ENCODE measurements around the gene SESN2. TPM values are rescaled to one million over a fixed set of nuclear protein-coding genes. Genes with fewer than 3 reads are reported as not detected.

Gene SESN2
- total and polyA plus RNA-seq, 5 donors from 2014 or later: 5.0 to 13.9 (median 8.1) TPM

DNA sequence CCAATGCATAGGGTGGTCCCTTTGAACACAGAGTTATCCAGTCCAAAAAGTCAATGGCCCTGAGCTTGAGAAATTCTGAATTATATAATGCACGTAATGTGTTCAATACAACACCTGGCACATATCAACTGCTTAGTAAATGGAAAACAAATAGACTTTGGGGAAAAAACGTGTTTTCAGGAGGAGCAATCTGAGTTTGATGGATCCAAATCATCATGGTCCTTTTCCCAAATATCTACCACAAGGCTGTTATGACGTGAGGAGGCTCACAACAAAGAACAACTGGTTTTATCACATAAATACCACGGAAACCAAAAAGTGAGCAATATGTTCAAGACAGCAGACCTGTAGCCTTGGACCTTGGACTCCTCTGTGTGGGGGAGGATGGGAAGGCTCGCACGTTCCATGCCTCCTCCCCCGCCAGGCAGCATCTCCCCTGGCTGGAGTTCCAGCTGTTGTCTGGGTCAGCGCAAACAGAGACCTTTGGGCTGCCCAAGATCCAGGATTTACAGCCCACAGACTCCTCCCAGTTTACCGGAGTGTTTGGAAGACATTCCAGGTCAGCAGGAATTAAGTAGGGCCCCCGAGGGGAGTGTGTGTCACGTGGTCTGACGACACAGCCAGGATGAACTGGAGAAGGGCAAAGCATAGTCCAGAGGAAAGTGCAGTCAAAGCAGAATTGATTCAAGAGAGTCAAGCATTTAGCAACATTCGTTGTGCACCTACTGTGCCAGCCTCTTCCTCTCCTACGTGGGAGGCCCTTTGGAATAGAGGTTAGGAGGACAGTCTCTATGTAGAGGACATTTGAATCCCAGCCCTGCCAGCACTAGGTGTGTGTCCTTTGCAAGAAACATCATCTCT lies 37.3 kb downstream of the SESN2 start:
- no peaks in the 10 kb centered on the region for H3K4me1 ChIP-seq (ENCODE audit: control insufficient read depth, insufficient read depth, low read length, poor library complexity, severe bottlenecking)
- Mint-ChIP-seq H3K27ac (no peak overlapping the region), H3K9me3 (peaks cover 0 to 2% (median 0%) of the 10 kb centered on the region in 7 donors), H3K4me1 (peaks cover 0 to 2% (median 1%) of the 10 kb centered on the region in 4 donors), H3K4me3 (no peak overlapping the region), H3K36me3 (no peaks in the 10 kb centered on the region), H3K27me3 (peaks cover 10% of the 10 kb centered on the region)
- DNase-seq: no peak
- H3K9me3 ChIP-seq (ENCODE audit: control insufficient read depth in 2 of 2, low read length in 2 of 2): no peaks in the 10 kb centered on the region
- no peak overlapping the region for H3K4me3 ChIP-seq (ENCODE audit: low read depth, low read length)
- no peaks in the 10 kb centered on the region for H3K36me3 ChIP-seq (ENCODE audit: control insufficient read depth, insufficient read depth, low read length)
- no peak for ATAC-seq (ENCODE audit: low read depth in 2 of 2)
- H3K27me3 ChIP-seq (ENCODE audit: control insufficient read depth, insufficient read depth, low read length): no peaks in the 10 kb centered on the region
- no peak overlapping the region for H3K27ac ChIP-seq (ENCODE audit: insufficient read depth, low read length, poor library complexity, severe bottlenecking)

DNA sequence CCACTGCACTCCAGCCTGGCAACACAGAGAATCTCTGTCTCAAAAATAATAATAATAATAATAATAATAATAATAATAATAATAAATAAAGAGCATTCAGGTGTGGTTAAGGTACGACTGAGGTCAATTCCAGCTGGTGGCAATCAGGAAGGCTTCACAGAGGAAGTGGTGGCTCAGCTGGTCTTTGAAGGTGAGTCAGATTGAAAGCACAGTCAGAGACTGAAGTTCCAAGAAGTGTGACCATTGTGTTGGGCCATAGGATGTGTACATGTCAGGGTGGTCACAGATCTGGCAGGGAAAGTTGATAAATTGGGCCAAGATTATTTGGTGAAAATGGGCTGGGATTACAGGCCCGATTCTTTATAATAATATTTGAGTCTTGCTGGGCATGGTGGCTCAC lies 38.5 kb downstream of the SESN2 start:
- H3K9me3 ChIP-seq (ENCODE audit: control insufficient read depth in 2 of 2, low read length in 2 of 2): no peaks in the 10 kb centered on the region
- Mint-ChIP-seq H3K4me3 (no peak overlapping the region), H3K9me3 (peaks cover 0 to 2% (median 0%) of the 10 kb centered on the region in 7 donors), H3K27me3 (peaks cover 6% of the 10 kb centered on the region), H3K27ac (no peak overlapping the region), H3K36me3 (no peaks in the 10 kb centered on the region), H3K4me1 (peaks cover 0 to 2% (median 1%) of the 10 kb centered on the region in 4 donors)
- H3K27me3 ChIP-seq (ENCODE audit: control insufficient read depth, insufficient read depth, low read length): no peaks in the 10 kb centered on the region
- no peak overlapping the region for H3K27ac ChIP-seq (ENCODE audit: insufficient read depth, low read length, poor library complexity, severe bottlenecking)
- no peaks in the 10 kb centered on the region for H3K4me1 ChIP-seq (ENCODE audit: control insufficient read depth, insufficient read depth, low read length, poor library complexity, severe bottlenecking)
- H3K36me3 ChIP-seq (ENCODE audit: control insufficient read depth, insufficient read depth, low read length): no peaks in the 10 kb centered on the region
- ATAC-seq (ENCODE audit: low read depth in 2 of 2) (no peak), DNase-seq (peak in 1 of 3 donors; percentile 48)
- no peak overlapping the region for H3K4me3 ChIP-seq (ENCODE audit: low read depth, low read length)

DNA sequence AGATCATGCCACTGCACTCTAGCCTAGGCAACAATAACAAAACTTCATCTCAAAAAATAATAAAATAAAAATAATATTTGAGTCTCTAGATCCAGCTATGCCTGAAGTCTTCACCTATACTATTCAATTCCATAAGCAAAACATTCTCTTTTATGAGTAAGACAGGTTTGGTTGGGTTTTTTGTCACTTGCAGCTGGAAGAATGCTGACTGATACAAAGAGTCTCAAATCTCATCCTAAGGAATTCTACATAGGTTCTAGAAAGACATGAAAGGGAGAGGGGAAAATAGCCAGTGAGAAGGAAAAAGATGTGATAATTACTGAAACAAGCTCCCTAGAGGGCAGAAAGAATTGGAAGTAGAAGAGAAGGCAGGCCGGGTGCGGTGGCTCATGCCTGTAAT lies 39.1 kb downstream of the SESN2 start:
- Histone ChIP-seq H3K4me1 (ENCODE audit: control insufficient read depth, insufficient read depth, low read length, poor library complexity, severe bottlenecking) (no peaks in the 10 kb centered on the region), H3K9me3 (ENCODE audit: control insufficient read depth in 2 of 2, low read length in 2 of 2) (no peaks in the 10 kb centered on the region), H3K4me3 (ENCODE audit: low read depth, low read length) (no peak overlapping the region), H3K36me3 (ENCODE audit: control insufficient read depth, insufficient read depth, low read length) (no peaks in the 10 kb centered on the region), H3K27ac (ENCODE audit: insufficient read depth, low read length, poor library complexity, severe bottlenecking) (no peak overlapping the region), H3K27me3 (ENCODE audit: control insufficient read depth, insufficient read depth, low read length) (no peaks in the 10 kb centered on the region)
- Mint-ChIP-seq H3K4me3 (no peak overlapping the region), H3K9me3 (peaks cover 0 to 2% (median 0%) of the 10 kb centered on the region in 7 donors), H3K27me3 (peaks cover 13% of the 10 kb centered on the region), H3K36me3 (no peaks in the 10 kb centered on the region), H3K27ac (peak overlapping the region in 1 of 3 donors; percentile 53), H3K4me1 (peaks cover 0 to 2% (median 1%) of the 10 kb centered on the region in 4 donors)
- DNase-seq: no peak
- no peak for ATAC-seq (ENCODE audit: low read depth in 2 of 2)

DNA sequence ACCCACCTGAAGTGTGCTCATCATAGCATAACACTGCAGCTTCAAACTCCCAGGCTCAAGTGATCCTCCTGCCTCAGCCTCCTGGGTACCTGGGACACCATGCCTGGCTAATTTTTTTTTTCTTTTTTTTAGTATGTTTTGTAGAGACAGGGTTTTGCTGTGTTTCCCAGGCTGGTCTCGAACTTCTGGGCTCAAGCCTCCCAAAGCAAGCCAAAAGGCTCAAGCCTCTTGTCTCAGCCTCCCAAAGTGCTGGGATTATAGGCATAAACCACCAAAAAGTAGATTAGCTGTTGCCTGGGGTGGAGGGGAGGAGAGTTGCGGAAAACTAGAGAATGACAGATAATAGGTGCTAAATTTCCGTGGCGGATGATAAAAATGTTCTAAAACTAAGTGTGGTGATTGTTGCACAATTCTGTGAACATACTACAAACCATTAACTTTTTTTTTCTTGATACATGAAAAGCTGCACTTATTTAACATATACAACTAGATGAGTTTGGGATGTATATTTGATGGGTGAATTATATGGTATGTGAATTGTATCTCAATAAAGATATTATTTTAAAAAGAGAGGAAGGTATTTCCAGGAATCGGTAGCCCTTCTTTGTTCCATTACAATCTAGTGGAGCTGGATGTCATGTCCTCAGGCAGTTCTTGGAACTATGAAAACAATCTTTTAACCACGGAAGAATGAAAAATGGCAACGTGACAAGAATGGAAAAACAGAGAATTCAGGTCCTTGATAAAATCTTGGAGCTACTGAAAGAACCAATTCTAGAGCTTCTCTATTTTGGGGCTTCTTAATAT lies 42.3 kb downstream of the SESN2 start:
- no peaks in the 10 kb centered on the region for H3K9me3 ChIP-seq (ENCODE audit: control insufficient read depth in 2 of 2, low read length in 2 of 2)
- Mint-ChIP-seq H3K9me3 (peaks cover 0 to 2% (median 0%) of the 10 kb centered on the region in 7 donors), H3K4me3 (no peak overlapping the region), H3K36me3 (no peaks in the 10 kb centered on the region), H3K27ac (no peak overlapping the region), H3K4me1 (peaks cover 0 to 2% (median 1%) of the 10 kb centered on the region in 4 donors), H3K27me3 (peaks cover 7% of the 10 kb centered on the region)
- H3K27me3 ChIP-seq (ENCODE audit: control insufficient read depth, insufficient read depth, low read length): no peaks in the 10 kb centered on the region
- H3K27ac ChIP-seq (ENCODE audit: insufficient read depth, low read length, poor library complexity, severe bottlenecking): no peak overlapping the region
- DNase-seq (no peak), ATAC-seq (ENCODE audit: low read depth in 2 of 2) (no peak)
- no peak overlapping the region for H3K4me3 ChIP-seq (ENCODE audit: low read depth, low read length)
- H3K36me3 ChIP-seq (ENCODE audit: control insufficient read depth, insufficient read depth, low read length): no peaks in the 10 kb centered on the region
- H3K4me1 ChIP-seq (ENCODE audit: control insufficient read depth, insufficient read depth, low read length, poor library complexity, severe bottlenecking): no peaks in the 10 kb centered on the region

DNA sequence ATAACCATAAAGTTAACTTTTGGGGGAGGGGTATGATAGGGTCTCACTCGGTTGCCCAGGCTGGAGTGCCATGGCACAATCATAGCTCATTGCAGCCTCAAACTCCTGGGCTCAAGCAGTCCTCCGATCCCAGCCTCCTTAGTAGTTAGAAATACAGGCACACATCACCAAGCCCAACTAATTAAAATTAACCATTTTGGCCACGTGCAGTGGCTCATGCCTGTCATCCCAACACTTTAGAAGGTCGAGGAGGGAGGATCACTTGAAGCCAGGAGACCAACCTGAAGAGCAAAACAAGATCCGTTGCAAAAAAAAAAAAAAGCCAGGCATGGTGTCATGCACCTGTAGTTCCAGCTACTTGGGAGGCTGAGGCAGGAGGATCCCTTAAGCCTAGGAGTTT lies 42.9 kb downstream of the SESN2 start:
- H3K9me3 Mint-ChIP-seq: peaks cover 0 to 2% (median 0%) of the 10 kb centered on the region in 7 donors
- H3K36me3 Mint-ChIP-seq: no peaks in the 10 kb centered on the region
- peaks cover 7% of the 10 kb centered on the region for H3K27me3 Mint-ChIP-seq

DNA sequence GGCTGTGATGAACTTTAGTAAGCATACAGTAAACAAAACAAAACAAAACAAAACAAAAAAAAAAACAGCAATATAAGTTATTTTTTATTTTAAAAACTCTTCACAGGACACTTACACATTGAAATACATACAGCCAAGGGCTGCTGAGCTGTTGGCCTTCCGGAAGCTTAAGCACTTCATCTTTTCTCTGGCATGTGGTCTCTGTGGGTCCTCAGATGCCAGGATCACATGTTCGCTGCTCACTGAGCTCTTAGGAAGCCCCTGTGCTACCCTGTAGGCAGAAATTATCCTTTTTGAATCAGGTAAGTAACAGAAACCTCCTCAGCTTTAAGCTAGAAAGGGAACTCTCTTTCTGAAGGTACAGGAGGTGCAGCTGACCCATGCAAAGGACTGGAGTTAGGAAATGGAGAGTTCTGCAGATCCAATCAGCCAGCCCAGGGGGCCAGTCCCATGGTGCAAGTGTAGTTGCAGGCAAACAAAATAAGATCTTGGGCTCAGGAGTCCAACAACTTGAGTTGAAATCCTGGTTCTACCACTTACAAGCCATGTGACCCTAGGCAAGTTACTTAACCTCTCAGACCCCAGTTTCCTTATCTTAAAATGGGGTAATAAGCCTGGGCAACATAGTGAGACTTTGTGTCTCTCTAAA lies 47.1 kb downstream of the SESN2 start:
- no peaks in the 10 kb centered on the region for H3K9me3 Mint-ChIP-seq
- DNase-seq (no peak), ATAC-seq (ENCODE audit: low read depth in 2 of 2) (no peak)
- H3K36me3 ChIP-seq (ENCODE audit: control insufficient read depth, insufficient read depth, low read length): no peaks in the 10 kb centered on the region
- H3K27ac Mint-ChIP-seq: no peak overlapping the region
- H3K4me3 Mint-ChIP-seq: no peak overlapping the region
- no peak overlapping the region for H3K4me3 ChIP-seq (ENCODE audit: low read depth, low read length)
- no peaks in the 10 kb centered on the region for H3K27me3 ChIP-seq (ENCODE audit: control insufficient read depth, insufficient read depth, low read length)
- H3K4me1 Mint-ChIP-seq: peaks cover 0 to 2% (median 0%) of the 10 kb centered on the region in 4 donors
- H3K27me3 Mint-ChIP-seq: peaks cover 7% of the 10 kb centered on the region
- no peaks in the 10 kb centered on the region for H3K4me1 ChIP-seq (ENCODE audit: control insufficient read depth, insufficient read depth, low read length, poor library complexity, severe bottlenecking)
- H3K9me3 ChIP-seq (ENCODE audit: control insufficient read depth in 2 of 2, low read length in 2 of 2): no peaks in the 10 kb centered on the region
- no peak overlapping the region for H3K27ac ChIP-seq (ENCODE audit: insufficient read depth, low read length, poor library complexity, severe bottlenecking)
- no peaks in the 10 kb centered on the region for H3K36me3 Mint-ChIP-seq

More for the DNA sequence above, 42.9 kb downstream of the SESN2 start:
- H3K4me1 Mint-ChIP-seq: peaks cover 0 to 2% (median 1%) of the 10 kb centered on the region in 4 donors
- Histone ChIP-seq H3K4me3 (ENCODE audit: low read depth, low read length) (no peak overlapping the region), H3K27me3 (ENCODE audit: control insufficient read depth, insufficient read depth, low read length) (no peaks in the 10 kb centered on the region), H3K36me3 (ENCODE audit: control insufficient read depth, insufficient read depth, low read length) (no peaks in the 10 kb centered on the region), H3K27ac (ENCODE audit: insufficient read depth, low read length, poor library complexity, severe bottlenecking) (no peak overlapping the region), H3K4me1 (ENCODE audit: control insufficient read depth, insufficient read depth, low read length, poor library complexity, severe bottlenecking) (no peaks in the 10 kb centered on the region), H3K9me3 (ENCODE audit: control insufficient read depth in 2 of 2, low read length in 2 of 2) (no peaks in the 10 kb centered on the region)
- no peak for DNase-seq
- H3K27ac Mint-ChIP-seq: no peak overlapping the region
- ATAC-seq (ENCODE audit: low read depth in 2 of 2): no peak
- H3K4me3 Mint-ChIP-seq: no peak overlapping the region

DNA sequence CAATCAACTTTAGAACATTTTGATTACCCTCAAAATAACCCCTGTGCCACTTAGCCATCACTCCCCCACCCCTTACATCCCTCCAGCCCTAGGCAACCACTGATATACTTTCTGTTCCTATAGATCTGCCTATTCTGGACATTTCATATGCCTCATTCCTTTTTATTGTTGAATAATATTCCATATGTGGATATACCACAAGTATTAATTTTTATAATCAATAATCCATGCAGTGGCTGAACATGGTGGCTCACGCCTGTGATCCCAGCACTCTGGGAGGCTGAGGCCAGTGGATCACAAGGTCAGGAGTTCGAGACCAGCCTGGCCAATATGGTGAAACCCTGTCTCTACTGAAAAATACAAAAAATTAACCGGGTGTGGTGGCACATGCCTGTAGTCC lies 49.4 kb downstream of the SESN2 start:
- Histone ChIP-seq H3K36me3 (ENCODE audit: control insufficient read depth, insufficient read depth, low read length) (no peaks in the 10 kb centered on the region), H3K27ac (ENCODE audit: insufficient read depth, low read length, poor library complexity, severe bottlenecking) (no peak overlapping the region), H3K9me3 (ENCODE audit: control insufficient read depth in 2 of 2, low read length in 2 of 2) (no peaks in the 10 kb centered on the region), H3K4me1 (ENCODE audit: control insufficient read depth, insufficient read depth, low read length, poor library complexity, severe bottlenecking) (no peaks in the 10 kb centered on the region), H3K4me3 (ENCODE audit: low read depth, low read length) (no peak overlapping the region), H3K27me3 (ENCODE audit: control insufficient read depth, insufficient read depth, low read length) (no peaks in the 10 kb centered on the region)
- H3K27me3 Mint-ChIP-seq: no peaks in the 10 kb centered on the region
- H3K27ac Mint-ChIP-seq: no peak overlapping the region
- no peaks in the 10 kb centered on the region for H3K36me3 Mint-ChIP-seq
- DNase-seq (no peak), ATAC-seq (ENCODE audit: low read depth in 2 of 2) (no peak)
- no peaks in the 10 kb centered on the region for H3K4me1 Mint-ChIP-seq
- H3K9me3 Mint-ChIP-seq: no peaks in the 10 kb centered on the region
- H3K4me3 Mint-ChIP-seq: no peak overlapping the region
